ENCODE results near the gene C1QL1. TPM values are rescaled to one million over a fixed set of nuclear protein-coding genes. Genes with fewer than 3 reads are reported as not detected.

C1QL1 gene
- total RNA-seq, 1 donor from 2014 or later = 0.27 TPM

DNA sequence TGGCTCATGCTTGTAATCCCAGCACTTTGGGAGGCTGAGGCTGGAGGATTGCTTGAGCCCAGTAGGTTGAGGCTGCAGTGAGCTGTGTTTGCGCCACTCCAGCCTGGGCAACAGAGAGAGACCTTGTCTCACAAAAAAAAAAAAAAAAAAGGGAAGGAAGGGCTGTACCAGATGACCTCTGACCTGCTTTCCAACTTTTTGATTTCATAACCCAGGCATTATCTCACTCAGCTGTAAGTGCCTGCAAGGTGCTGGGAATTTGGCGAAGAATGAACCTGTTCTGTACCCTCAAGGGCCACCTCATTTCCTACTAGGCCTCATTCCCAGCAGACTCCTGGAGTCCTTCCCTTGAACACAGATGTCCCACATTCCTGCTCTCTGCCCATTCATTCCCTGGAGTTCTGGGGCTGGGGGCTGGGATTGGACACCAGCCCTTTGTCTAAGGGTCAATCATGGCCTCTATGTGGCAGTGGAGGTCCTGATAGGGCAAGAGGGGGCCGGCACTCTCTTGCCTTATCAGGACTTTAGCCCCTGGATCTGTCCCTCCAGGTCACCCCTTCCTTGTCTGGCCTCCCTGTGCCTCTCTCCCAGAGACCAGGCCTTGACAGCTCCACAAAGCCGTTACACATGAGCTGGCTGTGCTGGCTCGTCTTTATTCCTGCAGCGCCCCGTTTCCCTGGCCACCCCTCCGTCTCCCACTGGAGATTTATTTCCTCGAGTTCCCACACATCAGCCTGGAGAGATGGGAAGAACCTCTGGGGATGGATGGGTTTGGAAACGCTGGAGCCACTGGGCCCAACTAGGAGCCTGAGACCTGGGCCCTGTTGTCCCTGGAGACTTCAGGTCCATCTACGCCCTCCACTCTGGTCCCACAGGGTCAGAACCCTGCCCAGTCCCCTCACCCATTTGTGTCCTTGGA lies 52.0 kb downstream of the C1QL1 start:
- intact Hi-C loops (cut with micrococcal nuclease) = no loop called here

GRCh38 chr17:44915321-44915726 lies 52.8 kb downstream of the C1QL1 start, which contains the start of gene GFAP:
Gene GFAP (minus strand): TSS chr17:44915500. CDS start chr17:44915486, 14 bp downstream.
- intact Hi-C loops (cut with micrococcal nuclease) = no loop called here

DNA sequence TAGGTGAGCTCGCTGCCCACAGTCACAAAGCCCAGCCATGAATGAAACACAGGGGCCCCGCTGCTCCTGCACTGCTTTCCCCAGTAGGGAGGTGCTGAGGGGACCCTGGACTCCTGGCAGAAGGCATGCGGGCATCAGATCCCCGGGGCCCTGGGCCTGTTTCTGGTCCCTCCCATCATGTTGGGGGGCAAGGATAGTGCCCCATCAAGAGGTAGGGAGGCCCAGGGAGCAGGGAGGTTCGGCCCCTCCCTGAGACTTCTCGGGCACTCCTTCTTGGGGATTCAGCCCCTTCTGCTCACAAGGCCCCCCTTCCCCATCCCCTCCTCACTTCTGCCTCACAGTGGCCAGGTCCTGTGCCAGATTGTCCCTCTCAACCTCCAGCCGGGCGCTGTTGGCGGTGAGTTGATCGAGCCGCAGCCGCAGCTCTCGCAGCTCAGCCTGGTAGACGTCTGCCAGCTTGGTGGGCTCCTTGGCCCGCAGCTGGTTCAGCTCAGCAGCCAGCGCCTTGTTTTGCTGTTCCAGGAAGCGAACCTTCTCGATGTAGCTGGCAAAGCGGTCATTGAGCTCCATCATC lies 53.3 kb downstream of the C1QL1 start:
- intact Hi-C loops (cut with micrococcal nuclease) = no loop called here

GRCh38 chr17:44914148-44914547 lies 54.0 kb downstream of the C1QL1 start:
- intact Hi-C loops (cut with micrococcal nuclease) = no loop called here

GRCh38 chr17:44913676-44914075 lies 54.4 kb downstream of the C1QL1 start:
- intact Hi-C loops (cut with micrococcal nuclease) = no loop called here

GRCh38 chr17:44912763-44913544 lies 55.1 kb downstream of the C1QL1 start:
- intact Hi-C loops (cut with micrococcal nuclease) = no loop called here

DNA sequence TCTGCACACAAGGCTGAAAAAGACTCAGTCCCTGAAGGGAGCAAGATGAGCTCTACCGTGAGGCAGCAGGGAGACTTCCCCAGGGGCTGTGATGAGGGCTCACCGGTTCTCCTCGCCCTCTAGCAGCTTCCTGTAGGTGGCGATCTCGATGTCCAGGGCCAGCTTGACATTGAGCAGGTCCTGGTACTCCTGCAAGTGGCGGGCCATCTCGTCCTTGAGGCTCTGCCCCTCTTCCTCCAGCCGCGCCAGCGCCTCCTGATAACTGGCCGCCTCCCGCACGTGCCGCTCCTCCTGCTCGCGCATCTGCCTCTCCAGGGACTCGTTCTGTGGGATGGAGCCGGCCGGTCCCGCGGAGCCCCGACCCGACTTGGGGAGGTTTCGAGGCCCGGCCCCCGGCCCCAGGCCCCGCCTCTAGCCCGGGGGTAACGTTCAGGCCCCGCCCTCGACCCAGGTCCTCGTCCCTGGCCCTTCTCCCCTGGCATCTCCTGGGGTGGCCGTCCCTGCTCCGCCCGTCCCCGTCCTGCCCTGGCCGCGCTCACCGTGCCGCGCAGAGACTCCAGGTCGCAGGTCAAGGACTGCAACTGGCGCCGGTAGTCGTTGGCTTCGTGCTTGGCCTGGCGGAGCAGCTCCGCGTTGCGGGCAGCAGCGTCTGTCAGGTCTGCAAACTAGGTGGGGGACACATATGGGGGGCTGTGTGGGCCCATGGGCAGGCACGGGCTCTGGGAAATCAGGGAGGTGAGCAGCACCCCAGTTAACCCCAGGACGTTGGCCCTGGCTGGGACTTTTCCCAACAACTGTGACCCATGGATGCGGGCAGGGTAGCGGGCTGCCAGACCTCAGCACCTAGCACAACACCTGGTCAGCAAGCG lies 56.7 kb downstream of the C1QL1 start:
- intact Hi-C loops (cut with micrococcal nuclease) = loop anchor here (1.0 kb wide), 4 partner anchors 11 to 188 kb away; partner anchors contain the start of gene C1QL1

GRCh38 chr17:44910231-44911106 lies 57.6 kb downstream of the C1QL1 start:
- intact Hi-C loops (cut with micrococcal nuclease) = loop anchor here (1.0 kb wide), 4 partner anchors 10 to 189 kb away; partner anchors contain the start of gene C1QL1

Other genes with a start within 250 kb of the C1QL1 start
- 0.32 TPM in 2 replicates for gene ADAM11, start 209.3 kb downstream of the C1QL1 start, total RNA-seq
- gene GJC1, start 138.0 kb downstream of the C1QL1 start, total RNA-seq = 1.3 and 1.4 TPM in 2 replicates
- not detected in 2 replicates for gene HIGD1B, start 120.4 kb downstream of the C1QL1 start, total RNA-seq
- 165 and 169 TPM in 2 replicates for gene EFTUD2, start 68.9 kb downstream of the C1QL1 start, total RNA-seq
- gene GFAP, start 52.8 kb downstream of the C1QL1 start, total RNA-seq = not detected in 2 replicates
- gene KIF18B, start 20.5 kb downstream of the C1QL1 start, total RNA-seq = 54.0 and 55.2 TPM in 2 replicates
- 25.2 and 25.9 TPM in 2 replicates for gene DCAKD, start 83.3 kb upstream of the C1QL1 start, total RNA-seq
- gene NMT1, start 93.0 kb upstream of the C1QL1 start, total RNA-seq = 130 and 142 TPM in 2 replicates
- 2.9 and 3.0 TPM in 2 replicates for gene PLCD3, start 164.2 kb upstream of the C1QL1 start, total RNA-seq
- gene ACBD4, start 167.4 kb upstream of the C1QL1 start, total RNA-seq = 12.0 and 12.5 TPM in 2 replicates
- 38.8 and 41.4 TPM in 2 replicates for gene HEXIM1, start 180.2 kb upstream of the C1QL1 start, total RNA-seq
- gene HEXIM2, start 193.6 kb upstream of the C1QL1 start, total RNA-seq = 5.1 and 6.8 TPM in 2 replicates

Measured in T-helper 1 cell treated with Interleukin-12 subunit alpha and Interleukin-12 subunit beta and Interleukin-4 antibody, amounts not matched to agents 30 ng/mL and 1 ng/mL, for 36 hours (primary cell).